CD4-positive, alpha-beta T cell (primary cell): ENCODE results near the gene FBRSL1. TPM values are rescaled to one million over a fixed set of nuclear protein-coding genes. Genes with fewer than 3 reads are reported as not detected.
A peak's percentile ranks its signal among the peaks of the same experiment; 100 is the strongest.

ENCODE experiments used
- ATAC-seq: fragments of 200-7000 bp; cut with Tn5 transposase; one replicate; pipeline ENCODE4 v1.10.0; 2022; ENCODE audit warnings: mild to moderate bottlenecking; ENCODE audit not compliant: poor library complexity
- CTCF ChIA-PET: fragments of 350-600 bp; sonication (Branson Sonifier 250); formaldehyde crosslinking; loops from one replicate; lab custom pipeline; 2021; ENCODE audit warnings: antibody characterized with exemption, inconsistent platforms; lab: Charles Lee
- POLR2A ChIA-PET: fragments of 350-600 bp; sonication (Branson Sonifier 250); formaldehyde crosslinking; loops from one replicate; lab custom pipeline; 2021; ENCODE audit warnings: antibody characterized with exemption, inconsistent platforms; lab: Charles Lee
- DNase-seq, 14 experiments: peaks; one replicate each; pipeline ENCODE4 v3.0.0-alpha.2; 2013 to 2020; ENCODE audit warnings: mixed read lengths in 2 of 14
- H3K27ac ChIP-seq, 2 donors: one replicate each; pipeline versions ENCODE4 v1.5.1 to v1.7.0; 2013; ENCODE audit warnings: low read length in 2 of 2, low read depth in 1 of 2, mild to moderate bottlenecking in 1 of 2
- H3K27me3 ChIP-seq, 2 experiments: 1 replicate in 1 of 2; 2 replicates in 1 of 2; pipeline versions ENCODE4 v1.6.1 to v1.7.0; 2013; ENCODE audit warnings: low read length in 2 of 2, control low read depth in 1 of 2, mild to moderate bottlenecking in 1 of 2, moderate library complexity in 1 of 2; ENCODE audit not compliant: insufficient read depth in 2 of 2, control insufficient read depth in 1 of 2
- H3K36me3 ChIP-seq: one replicate; pipeline ENCODE4 v1.6.1; 2013; ENCODE audit warnings: low read length, control low read depth; ENCODE audit not compliant: insufficient read depth
- H3K4me1 ChIP-seq: one replicate; pipeline ENCODE4 v1.6.1; 2013; ENCODE audit warnings: low read length, control low read depth; ENCODE audit not compliant: insufficient read depth
- H3K4me3 ChIP-seq: one replicate; pipeline ENCODE4 v1.5.1; 2013; ENCODE audit warnings: mild to moderate bottlenecking, low read length, moderate library complexity
- H3K9me3 ChIP-seq, 2 experiments: 1 replicate in 1 of 2; 2 replicates in 1 of 2; pipeline versions ENCODE4 v1.6.1 to v1.7.0; 2013; ENCODE audit warnings: low read length in 2 of 2, mild to moderate bottlenecking in 2 of 2, control low read depth in 1 of 2, moderate library complexity in 1 of 2; ENCODE audit not compliant: control insufficient read depth in 1 of 2, insufficient read depth in 1 of 2
- H3K27ac Mint-ChIP-seq: one replicate; pipeline ENCODE4 v1.8.0; 2020; ENCODE audit warnings: mixed read lengths
- H3K27me3 Mint-ChIP-seq: one replicate; pipeline ENCODE4 v1.8.0; 2021; ENCODE audit warnings: mixed read lengths
- H3K36me3 Mint-ChIP-seq: one replicate; pipeline ENCODE4 v1.8.0; 2021; ENCODE audit warnings: low read depth, mixed read lengths
- H3K4me1 Mint-ChIP-seq: one replicate; pipeline ENCODE4 v1.8.0; 2021; ENCODE audit warnings: low read depth, mixed read lengths
- H3K4me3 Mint-ChIP-seq: one replicate; pipeline ENCODE4 v1.8.0; 2020; ENCODE audit warnings: mild to moderate bottlenecking, mixed read lengths
- H3K9me3 Mint-ChIP-seq: one replicate; pipeline ENCODE4 v1.8.0; 2020; ENCODE audit warnings: mixed read lengths
- CTCF ChIP-seq: fragments of 200-600 bp; IDR thresholded peaks from one replicate; pipeline ENCODE4 v1.8.0; 2022; ENCODE audit warnings: antibody characterized with exemption, mild to moderate bottlenecking
- intact Hi-C, 2 experiments: fragments of 100-400 bp; cut with DNase I in 1 of 2; cut with micrococcal nuclease in 1 of 2; formaldehyde crosslinking; loops; one replicate each; pipeline versions ENCODE4 v1.15.1 to v1.9.0; 2023 to 2025; cut with DNase I, micrococcal nuclease
- total RNA-seq, 174 experiments: library from RNA in 2 of 174; stranded (reverse) in 2 of 174; gene quantifications; one replicate each; pipeline ENCODE4 v1.2.3 and lab custom pipeline; 2021 to 2026

The FBRSL1 gene
- total RNA-seq, 2 experiments from 2014 or later: 75.8 to 80.7 TPM

GRCh38 chr12:132559652-132560363 is 69.9 kb downstream of the FBRSL1 start:
- intact Hi-C loops: loop anchor here in 1 of 2 experiments (10.0 kb wide), 1 partner anchor 145 kb away; no protein-coding TSS in a partner anchor
- H3K9me3 ChIP-seq: peaks cover 0 to 21% of the 10 kb centered on the region in 2 experiments
- no peaks in the 10 kb centered on the region for H3K9me3 Mint-ChIP-seq
- H3K27me3 ChIP-seq: peaks cover 4 to 8% of the 10 kb centered on the region in 2 experiments
- peaks cover 14% of the 10 kb centered on the region for H3K27me3 Mint-ChIP-seq
- H3K27ac Mint-ChIP-seq: no peak overlapping the region
- no peak overlapping the region for H3K27ac ChIP-seq
- no peaks in the 10 kb centered on the region for H3K36me3 ChIP-seq
- no peak for TF ChIP-seq CTCF
- H3K4me1 Mint-ChIP-seq: peaks cover 22% of the 10 kb centered on the region
- DNase-seq: peak in 8 of 14 experiments; percentile 12 to 68 (median 44)
- peak overlapping the region; percentile 81 for H3K4me3 Mint-ChIP-seq
- peak; percentile 55 for ATAC-seq
- POLR2A ChIA-PET: interaction anchor here (1.0 kb wide), 1 partner anchor 374 kb away, joined by 3 read pairs; no protein-coding TSS in a partner anchor
- CTCF ChIA-PET: no interaction called here
- H3K4me3 ChIP-seq: peak overlapping the region; percentile 46
- peaks cover 9% of the 10 kb centered on the region for H3K36me3 Mint-ChIP-seq
- peaks cover 29% of the 10 kb centered on the region for H3K4me1 ChIP-seq

GRCh38 chr12:132560364-132560613 is 70.3 kb downstream of the FBRSL1 start:
- POLR2A ChIA-PET: no interaction called here
- peaks cover 29% of the 10 kb centered on the region for H3K4me1 ChIP-seq
- peak in 1 of 14 experiments; percentile 47 for DNase-seq
- H3K4me3 ChIP-seq: peak overlapping the region; percentile 34
- H3K27me3 Mint-ChIP-seq: peaks cover 14% of the 10 kb centered on the region
- H3K27ac ChIP-seq: no peak overlapping the region
- H3K9me3 ChIP-seq: peaks cover 0 to 18% of the 10 kb centered on the region in 2 experiments
- H3K4me3 Mint-ChIP-seq: no peak overlapping the region
- H3K36me3 Mint-ChIP-seq: peaks cover 13% of the 10 kb centered on the region
- intact Hi-C loops: no loop called here
- peak; percentile 13 for ATAC-seq
- H3K27ac Mint-ChIP-seq: no peak overlapping the region
- no peak for TF ChIP-seq CTCF
- H3K36me3 ChIP-seq: peaks cover under 1% of the 10 kb centered on the region
- no peaks in the 10 kb centered on the region for H3K9me3 Mint-ChIP-seq
- H3K4me1 Mint-ChIP-seq: peaks cover 22% of the 10 kb centered on the region
- CTCF ChIA-PET: no interaction called here
- peaks cover 4 to 8% of the 10 kb centered on the region in 2 experiments for H3K27me3 ChIP-seq

GRCh38 chr12:132560614-132561426 is 70.9 kb downstream of the FBRSL1 start:
- POLR2A ChIA-PET: interaction anchor here (1.0 kb wide), 1 partner anchor 72 kb away, joined by 3 read pairs; no protein-coding TSS in a partner anchor
- H3K27me3 ChIP-seq: peaks cover 4 to 8% of the 10 kb centered on the region in 2 experiments
- Mint-ChIP-seq H3K27ac (no peak overlapping the region), H3K4me3 (peak overlapping the region; percentile 67), H3K4me1 (peaks cover 22% of the 10 kb centered on the region), H3K36me3 (peaks cover 19% of the 10 kb centered on the region), H3K9me3 (no peaks in the 10 kb centered on the region), H3K27me3 (peaks cover 14% of the 10 kb centered on the region)
- H3K27ac ChIP-seq: no peak overlapping the region
- peak overlapping the region; percentile 41 for H3K4me3 ChIP-seq
- H3K9me3 ChIP-seq: peaks cover 0 to 16% of the 10 kb centered on the region in 2 experiments
- peaks cover 29% of the 10 kb centered on the region for H3K4me1 ChIP-seq
- DNase-seq (peak; percentile 56 to 82 (median 66)), ATAC-seq (peak; percentile 60)
- peak; percentile 77 for TF ChIP-seq CTCF
- CTCF ChIA-PET: interaction anchor here (0.6 to 1.0 kb wide), 5 partner anchors 9 to 146 kb away, joined by 3 to 7 read pairs (median 3); no protein-coding TSS in a partner anchor
- peaks cover 6% of the 10 kb centered on the region for H3K36me3 ChIP-seq
- intact Hi-C loops: no loop called here

Other genes starting within 250 kb of the FBRSL1 start
- not detected for gene GALNT9, start 160.6 kb upstream of the FBRSL1 start, total RNA-seq
- not detected for gene LRCOL1, start 120.4 kb downstream of the FBRSL1 start, total RNA-seq
- gene P2RX2, start 128.6 kb downstream of the FBRSL1 start, total RNA-seq: not detected
- 10 to 100 TPM; 41.8 to 46.1 TPM for gene POLE, start 197.2 kb downstream of the FBRSL1 start, total RNA-seq
- gene PXMP2, start 197.4 kb downstream of the FBRSL1 start, total RNA-seq: 1 to 10 TPM; 2.1 to 2.6 TPM
- 10 to 100 TPM; 12.8 to 15.1 TPM for gene PGAM5, start 220.7 kb downstream of the FBRSL1 start, total RNA-seq